ENCODE results near the gene C16orf82. TPM values are rescaled to one million over a fixed set of nuclear protein-coding genes. Genes with fewer than 3 reads are reported as not detected.

The C16orf82 gene
- polyA plus RNA-seq, 3 donors, result not detected

Other genes starting within 250 kb of the C16orf82 start
- 10 to 100 TPM in 1 of 3 donors, 1 to 10 TPM in 2; 8.3 to 10.3 (median 9.4) TPM for gene KDM8, start 136.6 kb downstream of the C16orf82 start, polyA plus RNA-seq (ENCODE audit: insufficient read length in 3 of 3)
- 10 to 100 TPM; 75.7 to 87.5 (median 87.5) TPM for gene NSMCE1, start 201.8 kb downstream of the C16orf82 start, polyA plus RNA-seq (ENCODE audit: insufficient read length in 3 of 3)
- gene IL4R, start 247.0 kb downstream of the C16orf82 start, polyA plus RNA-seq (ENCODE audit: insufficient read length in 3 of 3), result 10 to 100 TPM; 16.4 to 24.1 (median 23.1) TPM

Measured in renal pelvis (tissue), 3 donors.